ENCODE results near the gene UQCR11.

Gene UQCR11

GRCh38 chr19:1585243-1585580 lies 20.1 kb downstream of the UQCR11 start:
- no peak for DNase-seq

- DNase-seq = no peak
Observed at GRCh38 chr19:1584500-1585242, 20.6 kb downstream of the UQCR11 start.

GRCh38 chr19:1582201-1582600 lies 23.1 kb downstream of the UQCR11 start:
- no peak for DNase-seq

GRCh38 chr19:1580957-1581356 lies 24.3 kb downstream of the UQCR11 start:
- no peak for DNase-seq

- DNase-seq = no peak
Observed at GRCh38 chr19:1580382-1580781, 24.9 kb downstream of the UQCR11 start.

- no peak for DNase-seq
Observed at GRCh38 chr19:1579222-1579621, 26.0 kb downstream of the UQCR11 start.

- DNase-seq = no peak
Observed at GRCh38 chr19:1577929-1578618, 27.2 kb downstream of the UQCR11 start.

- no peak for DNase-seq
Observed at GRCh38 chr19:1577090-1577928, 28.0 kb downstream of the UQCR11 start.

- DNase-seq = no peak
Observed at GRCh38 chr19:1576242-1577089, 28.8 kb downstream of the UQCR11 start.

- DNase-seq = no peak
Observed at GRCh38 chr19:1575323-1576241, 29.7 kb downstream of the UQCR11 start.

GRCh38 chr19:1574354-1575136 lies 30.7 kb downstream of the UQCR11 start:
- DNase-seq = no peak

GRCh38 chr19:1572795-1573194 lies 32.5 kb downstream of the UQCR11 start:
- DNase-seq = no peak

- no peak for DNase-seq
Observed at GRCh38 chr19:1571358-1571757, 33.9 kb downstream of the UQCR11 start.

GRCh38 chr19:1570836-1571235 lies 34.4 kb downstream of the UQCR11 start:
- no peak for DNase-seq

- no peak for DNase-seq
Observed at GRCh38 chr19:1569997-1570396, 35.3 kb downstream of the UQCR11 start.

- DNase-seq = peak; percentile 62
Observed at GRCh38 chr19:1568320-1569019, 36.8 kb downstream of the UQCR11 start, which contains the start of gene MEX3D. Gene MEX3D, minus strand, starts transcription at chr19:1568325. Its CDS starts 267 bp downstream, at chr19:1568058.

GRCh38 chr19:1567848-1568227 lies 37.4 kb downstream of the UQCR11 start:
- DNase-seq = no peak

GRCh38 chr19:1567116-1567847 lies 38.0 kb downstream of the UQCR11 start:
- DNase-seq = peak; percentile 28

GRCh38 chr19:1566392-1567115 lies 38.7 kb downstream of the UQCR11 start:
- DNase-seq = peak; percentile 74
